Body of pancreas (tissue), 4 donors: ENCODE measurements around the gene EN2. TPM values are rescaled to one million over a fixed set of nuclear protein-coding genes. Genes with fewer than 3 reads are reported as not detected.

ENCODE experiments used
- ATAC-seq: fragments of 150-250 bp; one replicate; pipeline ENCODE4 v1.9.1; 2016
- DNase-seq, 4 donors: peaks; one replicate each; pipeline ENCODE4 v3.0.0-alpha.2; 2019
- H3K27ac ChIP-seq, 4 donors: fragments of 200-600 bp; sonication (generic); 1 replicate in 3 of 4; 2 replicates in 1 of 4; pipeline versions ENCODE4 v1.5.1 to v1.6.1; 2016 to 2019; ENCODE audit warnings: mild to moderate bottlenecking in 1 of 4, mixed read lengths in 1 of 4, moderate library complexity in 1 of 4
- H3K27me3 ChIP-seq, 2 donors: fragments of 200-600 bp; sonication (generic); one replicate each; pipeline ENCODE4 v1.6.0; 2016; ENCODE audit warnings: mild to moderate bottlenecking in 1 of 2
- H3K36me3 ChIP-seq, 2 donors: fragments of 200-600 bp; sonication (generic); replicated peaks in 1 of 2; 2 replicates each; pipeline ENCODE4 v1.5.1; 2016; ENCODE audit warnings: low read depth in 2 of 2; ENCODE audit not compliant: insufficient read depth in 1 of 2
- H3K4me1 ChIP-seq: fragments of 200-600 bp; sonication (generic); one replicate; pipeline ENCODE4 v1.6.0; 2016
- H3K4me3 ChIP-seq, 2 donors: fragments of 200-600 bp; sonication (generic); 1 replicate in 1 of 2; 2 replicates in 1 of 2; pipeline ENCODE4 v1.5.1; 2016 to 2019
- H3K9me3 ChIP-seq, 3 donors: fragments of 200-600 bp; sonication (generic); 1 replicate in 2 of 3; 2 replicates in 1 of 3; pipeline ENCODE4 v1.5.1; 2016
- CTCF ChIP-seq, 7 experiments: fragments of 450-650 bp in 4 of 7; fragments of 200-600 bp in 3 of 7; sonication (generic) in 3 of 7; IDR thresholded peaks; one replicate each; pipeline ENCODE4 v1.5.1; 2016 to 2019; ENCODE audit warnings: antibody characterized with exemption in 7 of 7
- POLR2A ChIP-seq, 3 donors: fragments of 450-650 bp; IDR thresholded peaks; one replicate each; pipeline ENCODE4 v1.6.1; 2016; ENCODE audit warnings: antibody characterized with exemption in 3 of 3, mild to moderate bottlenecking in 2 of 3
- WGBS, 2 donors: methylation state at CpG; one replicate each; pipeline ENCODE4 v1.1.5; 2017; 5-methylcytosine and 5-hydroxymethylcytosine counted together
- intact Hi-C: fragments of 100-400 bp; cut with DNase I; formaldehyde crosslinking; loops from one replicate; pipeline ENCODE4 v1.15.1; 2023
- total RNA-seq, 2 donors: library from RNA; depleted of rRNA; stranded (reverse); fragments of >200 nt; gene quantifications; one replicate each; pipeline ENCODE4 v1.1.0, GENCODE V29; 2016

Gene EN2
- total RNA-seq, 2 donors from 2014 or later: not detected

GRCh38 chr7:155486783-155487508, 29.0 kb downstream of the EN2 start:
- Histone ChIP-seq H3K27me3 (no peaks in the 10 kb centered on the region), H3K9me3 (no peaks in the 10 kb centered on the region), H3K4me3 (no peak overlapping the region), H3K27ac (no peak overlapping the region), H3K4me1 (peaks cover 6% of the 10 kb centered on the region), H3K36me3 (no peaks in the 10 kb centered on the region)
- no peak for TF ChIP-seq CTCF (IDR thresholded peaks at IDR 0.05)
- no peak for TF ChIP-seq POLR2A (IDR thresholded peaks at IDR 0.05)
- 74 to 82% methylated on average over 12 to 18 of the region's 18 CpGs for WGBS, 2 donors
- intact Hi-C loops: no loop called here
- ATAC-seq (no peak), DNase-seq (no peak)

- H3K27me3 ChIP-seq: no peaks in the 10 kb centered on the region
- H3K9me3 ChIP-seq: no peaks in the 10 kb centered on the region
- TF ChIP-seq POLR2A (IDR thresholded peaks at IDR 0.05): no peak
- TF ChIP-seq CTCF (IDR thresholded peaks at IDR 0.05): no peak
- DNase-seq (no peak), ATAC-seq (no peak)
- H3K4me3 ChIP-seq: no peak overlapping the region
- peaks cover 6% of the 10 kb centered on the region for H3K4me1 ChIP-seq
- no peak overlapping the region for H3K27ac ChIP-seq
- 78 to 79% methylated on average over 23 to 31 of the region's 31 CpGs for WGBS, 2 donors
- no peaks in the 10 kb centered on the region for H3K36me3 ChIP-seq
- intact Hi-C loops: no loop called here
Observed at GRCh38 chr7:155487509-155488482, 29.9 kb downstream of the EN2 start.

- Histone ChIP-seq H3K4me1 (peaks cover 6% of the 10 kb centered on the region), H3K27ac (no peak overlapping the region), H3K27me3 (no peaks in the 10 kb centered on the region), H3K9me3 (no peaks in the 10 kb centered on the region), H3K36me3 (no peaks in the 10 kb centered on the region), H3K4me3 (no peak overlapping the region)
- ATAC-seq (no peak), DNase-seq (no peak)
- TF ChIP-seq CTCF (IDR thresholded peaks at IDR 0.05): no peak
- no peak for TF ChIP-seq POLR2A (IDR thresholded peaks at IDR 0.05)
- intact Hi-C loops: no loop called here
- 54 to 58% methylated on average over 9 of the region's 9 CpGs for WGBS, 2 donors
Observed at GRCh38 chr7:155488483-155489127, 30.7 kb downstream of the EN2 start.

- H3K27ac ChIP-seq: no peak overlapping the region
- no peaks in the 10 kb centered on the region for H3K9me3 ChIP-seq
- no peak for TF ChIP-seq CTCF (IDR thresholded peaks at IDR 0.05)
- TF ChIP-seq POLR2A (IDR thresholded peaks at IDR 0.05): no peak
- H3K4me1 ChIP-seq: peaks cover 6% of the 10 kb centered on the region
- H3K4me3 ChIP-seq: no peak overlapping the region
- no peaks in the 10 kb centered on the region for H3K36me3 ChIP-seq
- intact Hi-C loops: no loop called here
- no peak for ATAC-seq
- no peaks in the 10 kb centered on the region for H3K27me3 ChIP-seq
- 49 to 74% methylated on average over 11 to 20 of the region's 20 CpGs for WGBS, 2 donors
- no peak for DNase-seq
Observed at GRCh38 chr7:155489158-155489840, 31.4 kb downstream of the EN2 start.
